ENCODE data around the gene ADAMTSL1. TPM values are rescaled to one million over a fixed set of nuclear protein-coding genes. Genes with fewer than 3 reads are reported as not detected.

The ADAMTSL1 gene
- polyA plus RNA-seq, 2 of the 4 experiments (the other 2 are of a cell fraction), result 0.03 TPM; not detected in 1

DNA sequence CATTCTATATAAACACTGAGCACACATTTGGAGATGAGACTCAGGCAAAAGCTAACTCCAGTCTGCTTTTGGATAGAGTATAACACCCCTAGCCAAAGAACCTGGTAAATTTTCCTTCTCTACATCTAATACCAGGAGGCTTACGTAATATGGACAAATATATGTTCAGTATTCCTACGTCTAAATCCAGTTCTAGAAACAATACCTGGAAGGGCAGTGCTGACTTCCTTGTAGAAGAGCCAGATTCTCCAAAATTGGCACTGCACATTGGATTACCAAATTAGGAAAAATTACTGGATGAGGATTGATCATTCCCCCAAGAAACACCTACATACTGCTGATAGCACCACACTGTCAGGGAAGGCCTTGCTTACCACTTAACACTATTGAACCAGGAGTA, 311.7 kb downstream of the ADAMTSL1 start:
- Histone ChIP-seq H3K27ac (no peak overlapping the region), H3K4me2 (no peak overlapping the region), H3K4me1 (no peaks in the 10 kb centered on the region), H3K4me3 (no peak overlapping the region), H3K9me3 (no peaks in the 10 kb centered on the region)
- CTCF ChIA-PET, result interaction anchor here (1.5 kb wide), 1 partner anchor 531 kb away, joined by 3 read pairs; no protein-coding TSS in a partner anchor
- POLR2A ChIA-PET, result no interaction called here
- TF ChIP-seq, protein P1, sequence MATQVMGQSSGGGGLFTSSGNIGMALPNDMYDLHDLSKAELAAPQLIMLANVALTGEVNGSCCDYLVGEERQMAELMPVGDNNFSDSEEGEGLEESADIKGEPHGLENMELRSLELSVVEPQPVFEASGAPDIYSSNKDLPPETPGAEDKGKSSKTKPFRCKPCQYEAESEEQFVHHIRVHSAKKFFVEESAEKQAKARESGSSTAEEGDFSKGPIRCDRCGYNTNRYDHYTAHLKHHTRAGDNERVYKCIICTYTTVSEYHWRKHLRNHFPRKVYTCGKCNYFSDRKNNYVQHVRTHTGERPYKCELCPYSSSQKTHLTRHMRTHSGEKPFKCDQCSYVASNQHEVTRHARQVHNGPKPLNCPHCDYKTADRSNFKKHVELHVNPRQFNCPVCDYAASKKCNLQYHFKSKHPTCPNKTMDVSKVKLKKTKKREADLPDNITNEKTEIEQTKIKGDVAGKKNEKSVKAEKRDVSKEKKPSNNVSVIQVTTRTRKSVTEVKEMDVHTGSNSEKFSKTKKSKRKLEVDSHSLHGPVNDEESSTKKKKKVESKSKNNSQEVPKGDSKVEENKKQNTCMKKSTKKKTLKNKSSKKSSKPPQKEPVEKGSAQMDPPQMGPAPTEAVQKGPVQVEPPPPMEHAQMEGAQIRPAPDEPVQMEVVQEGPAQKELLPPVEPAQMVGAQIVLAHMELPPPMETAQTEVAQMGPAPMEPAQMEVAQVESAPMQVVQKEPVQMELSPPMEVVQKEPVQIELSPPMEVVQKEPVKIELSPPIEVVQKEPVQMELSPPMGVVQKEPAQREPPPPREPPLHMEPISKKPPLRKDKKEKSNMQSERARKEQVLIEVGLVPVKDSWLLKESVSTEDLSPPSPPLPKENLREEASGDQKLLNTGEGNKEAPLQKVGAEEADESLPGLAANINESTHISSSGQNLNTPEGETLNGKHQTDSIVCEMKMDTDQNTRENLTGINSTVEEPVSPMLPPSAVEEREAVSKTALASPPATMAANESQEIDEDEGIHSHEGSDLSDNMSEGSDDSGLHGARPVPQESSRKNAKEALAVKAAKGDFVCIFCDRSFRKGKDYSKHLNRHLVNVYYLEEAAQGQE (IDR thresholded peaks at IDR 0.05), result no peak
- TF ChIP-seq CBX2 (IDR thresholded peaks at IDR 0.05; ENCODE audit: borderline replicate concordance, low read depth), result no peak
- no peak for TF ChIP-seq NFE2L2 (conservative IDR thresholded peaks at IDR 0.05; ENCODE audit: low read length)
- TF ChIP-seq, protein P2, sequence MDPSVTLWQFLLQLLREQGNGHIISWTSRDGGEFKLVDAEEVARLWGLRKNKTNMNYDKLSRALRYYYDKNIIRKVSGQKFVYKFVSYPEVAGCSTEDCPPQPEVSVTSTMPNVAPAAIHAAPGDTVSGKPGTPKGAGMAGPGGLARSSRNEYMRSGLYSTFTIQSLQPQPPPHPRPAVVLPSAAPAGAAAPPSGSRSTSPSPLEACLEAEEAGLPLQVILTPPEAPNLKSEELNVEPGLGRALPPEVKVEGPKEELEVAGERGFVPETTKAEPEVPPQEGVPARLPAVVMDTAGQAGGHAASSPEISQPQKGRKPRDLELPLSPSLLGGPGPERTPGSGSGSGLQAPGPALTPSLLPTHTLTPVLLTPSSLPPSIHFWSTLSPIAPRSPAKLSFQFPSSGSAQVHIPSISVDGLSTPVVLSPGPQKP (IDR thresholded peaks at IDR 0.05; ENCODE audit: low read depth, low read length), result no peak
- no peak for TF ChIP-seq HOXB13 (CRISPR knock-in tag; IDR thresholded peaks at IDR 0.05; ENCODE audit: low read depth)
- TF ChIP-seq ZNF302 (CRISPR knock-in tag; IDR thresholded peaks at IDR 0.05), result no peak
- no peak for TF ChIP-seq CHD2 (IDR thresholded peaks at IDR 0.05; ENCODE audit: low read length, partially characterized antibody)
- TF ChIP-seq MAZ (IDR thresholded peaks at IDR 0.05; ENCODE audit: borderline replicate concordance, low read depth, low read length), result no peak
- ATAC-seq (no peak), FAIRE-seq (no peak), DNase-seq (ENCODE audit: low read depth in 1 of 2, low spot score in 1 of 2) (no peak)
- WGBS (ENCODE audit: missing lambda C conversion rate), result 35% methylated on average over 2 of the region's 2 CpGs

DNA sequence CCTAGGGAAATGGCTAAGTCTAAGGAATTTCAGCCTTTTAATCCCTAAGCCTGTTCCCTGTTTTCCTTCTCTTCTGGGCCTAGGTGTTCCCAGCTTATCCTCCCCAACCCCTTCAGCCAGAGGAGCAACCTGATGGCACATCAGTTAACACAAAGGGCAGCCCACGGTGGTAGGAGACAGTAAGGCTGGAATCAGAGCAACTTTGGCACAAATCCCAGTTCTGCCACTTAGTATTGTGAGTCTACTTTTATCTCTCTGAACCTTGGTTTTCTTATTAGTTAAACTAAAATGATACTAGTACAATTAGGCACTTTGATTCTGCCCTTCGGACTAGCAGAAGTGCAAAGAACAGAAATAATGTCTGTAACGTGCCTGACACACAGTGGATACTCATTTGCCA, 312.2 kb downstream of the ADAMTSL1 start:
- no peaks in the 10 kb centered on the region for H3K9me3 ChIP-seq
- H3K4me1 ChIP-seq, result no peaks in the 10 kb centered on the region
- CTCF ChIA-PET, result interaction anchor here (1.2 kb wide), 1 partner anchor 17 kb away, joined by 3 read pairs; no protein-coding TSS in a partner anchor
- H3K4me2 ChIP-seq, result no peak overlapping the region
- FAIRE-seq (no peak), DNase-seq (ENCODE audit: low read depth in 1 of 2, low spot score in 1 of 2) (no peak), ATAC-seq (no peak)
- H3K4me3 ChIP-seq, result no peak overlapping the region
- POLR2A ChIA-PET, result no interaction called here
- TF ChIP-seq EHF (CRISPR knock-in tag; IDR thresholded peaks at IDR 0.05) (no peak), RAD21 (conservative IDR thresholded peaks at IDR 0.05 in 1 of 2, IDR thresholded peaks at IDR 0.05 in 1 of 2) (no peak), POLR2AphosphoS2 (conservative IDR thresholded peaks at IDR 0.05; ENCODE audit: low read length) (no peak), JUNB (IDR thresholded peaks at IDR 0.05) (no peak), ZFP36 (IDR thresholded peaks at IDR 0.05; ENCODE audit: borderline replicate concordance, partially characterized antibody) (no peak), POLR2A (IDR thresholded peaks at IDR 0.05; ENCODE audit: low read length) (no peak), HDAC2 (IDR thresholded peaks at IDR 0.05) (no peak), KDM1A (IDR thresholded peaks at IDR 0.05; ENCODE audit: low read depth) (no peak), TP53 (CRISPR knock-in tag; IDR thresholded peaks at IDR 0.05) (no peak), CEBPB (IDR thresholded peaks at IDR 0.05) (no peak), HMGXB4 (CRISPR knock-in tag; IDR thresholded peaks at IDR 0.05; ENCODE audit: borderline replicate concordance) (no peak)
- TF ChIP-seq, protein P3, sequence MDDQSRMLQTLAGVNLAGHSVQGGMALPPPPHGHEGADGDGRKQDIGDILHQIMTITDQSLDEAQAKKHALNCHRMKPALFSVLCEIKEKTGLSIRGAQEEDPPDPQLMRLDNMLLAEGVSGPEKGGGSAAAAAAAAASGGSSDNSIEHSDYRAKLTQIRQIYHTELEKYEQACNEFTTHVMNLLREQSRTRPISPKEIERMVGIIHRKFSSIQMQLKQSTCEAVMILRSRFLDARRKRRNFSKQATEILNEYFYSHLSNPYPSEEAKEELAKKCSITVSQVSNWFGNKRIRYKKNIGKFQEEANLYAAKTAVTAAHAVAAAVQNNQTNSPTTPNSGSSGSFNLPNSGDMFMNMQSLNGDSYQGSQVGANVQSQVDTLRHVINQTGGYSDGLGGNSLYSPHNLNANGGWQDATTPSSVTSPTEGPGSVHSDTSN (IDR thresholded peaks at IDR 0.05), result no peak
- 9% methylated on average over 3 of the region's 3 CpGs for WGBS (ENCODE audit: missing lambda C conversion rate)
- no peak overlapping the region for H3K27ac ChIP-seq
